GM19324 (cell line): Measurements from ENCODE around the gene ARL8B.
"Not testable (repeated sequence)": the region's sequence is repeated elsewhere in the genome, so short reads cannot be mapped to it uniquely, and the experiment has no call there.

ENCODE experiments used
- ATAC-seq: cut with Tn5 transposase; IDR thresholded peaks from one replicate; pipeline ENCODE4 v1.9.1; 2021; ENCODE audit warnings: mild to moderate bottlenecking, moderate library complexity; ENCODE audit not compliant: unreplicated experiment, low FRiP score

Gene ARL8B

GRCh38 chr3:5106933-5107334 is 15.2 kb upstream of the ARL8B start:
- ATAC-seq = not testable (repeated sequence)

GRCh38 chr3:5110337-5110736 is 11.8 kb upstream of the ARL8B start:
- ATAC-seq = no peak

GRCh38 chr3:5112043-5112442 is 10.0 kb upstream of the ARL8B start:
- ATAC-seq = no peak

- ATAC-seq = not testable (repeated sequence)
Measured at GRCh38 chr3:5113726-5114125, 8.4 kb upstream of the ARL8B start.

GRCh38 chr3:5115506-5116162 is 6.5 kb upstream of the ARL8B start:
- ATAC-seq = no peak

GRCh38 chr3:5116538-5116937 is 5.6 kb upstream of the ARL8B start:
- ATAC-seq = no peak

GRCh38 chr3:5120446-5120845 is 1.6 kb upstream of the ARL8B start:
- no peak for ATAC-seq

- ATAC-seq = peak; percentile 18
Measured at GRCh38 chr3:5122741-5123706, 932 bp downstream of the ARL8B start.

- no peak for ATAC-seq
Measured at GRCh38 chr3:5123937-5124336, 1.8 kb downstream of the ARL8B start.

GRCh38 chr3:5126586-5126985 is 4.5 kb downstream of the ARL8B start:
- ATAC-seq = no peak

GRCh38 chr3:5128849-5129248 is 6.8 kb downstream of the ARL8B start:
- ATAC-seq = no peak

- ATAC-seq = no peak
Measured at GRCh38 chr3:5133239-5134018, 11.3 kb downstream of the ARL8B start.

- no peak for ATAC-seq
Measured at GRCh38 chr3:5134019-5134391, 11.9 kb downstream of the ARL8B start.

- ATAC-seq = no peak
Measured at GRCh38 chr3:5134499-5134898, 12.4 kb downstream of the ARL8B start.

- ATAC-seq = peak; percentile 71
Measured at GRCh38 chr3:5136211-5136918, 14.3 kb downstream of the ARL8B start.

GRCh38 chr3:5136919-5137429 is 14.9 kb downstream of the ARL8B start:
- ATAC-seq = no peak

GRCh38 chr3:5138214-5138981 is 16.3 kb downstream of the ARL8B start:
- ATAC-seq = no peak

GRCh38 chr3:5140230-5140621 is 18.1 kb downstream of the ARL8B start:
- ATAC-seq = no peak

- ATAC-seq = no peak
Measured at GRCh38 chr3:5140839-5141238, 18.7 kb downstream of the ARL8B start.
